Glomerular endothelial cell (primary cell): ENCODE data around the gene CHRNA5. TPM values are rescaled to one million over a fixed set of nuclear protein-coding genes. Genes with fewer than 3 reads are reported as not detected.

Experiments
- DNase-seq: peaks from one replicate; pipeline ENCODE4 v3.0.0-alpha.2; 2011; ENCODE audit warnings: low read depth, low spot score; ENCODE audit errors: extremely low read depth
- total RNA-seq: library from RNA; depleted of rRNA; stranded (reverse); fragments of >200 nt; gene quantifications from 2 replicates; pipeline ENCODE4 v1.2.3, GENCODE V29; 2015

The CHRNA5 gene
- total RNA-seq, 1 donor from 2014 or later: 2.5 TPM

DNA sequence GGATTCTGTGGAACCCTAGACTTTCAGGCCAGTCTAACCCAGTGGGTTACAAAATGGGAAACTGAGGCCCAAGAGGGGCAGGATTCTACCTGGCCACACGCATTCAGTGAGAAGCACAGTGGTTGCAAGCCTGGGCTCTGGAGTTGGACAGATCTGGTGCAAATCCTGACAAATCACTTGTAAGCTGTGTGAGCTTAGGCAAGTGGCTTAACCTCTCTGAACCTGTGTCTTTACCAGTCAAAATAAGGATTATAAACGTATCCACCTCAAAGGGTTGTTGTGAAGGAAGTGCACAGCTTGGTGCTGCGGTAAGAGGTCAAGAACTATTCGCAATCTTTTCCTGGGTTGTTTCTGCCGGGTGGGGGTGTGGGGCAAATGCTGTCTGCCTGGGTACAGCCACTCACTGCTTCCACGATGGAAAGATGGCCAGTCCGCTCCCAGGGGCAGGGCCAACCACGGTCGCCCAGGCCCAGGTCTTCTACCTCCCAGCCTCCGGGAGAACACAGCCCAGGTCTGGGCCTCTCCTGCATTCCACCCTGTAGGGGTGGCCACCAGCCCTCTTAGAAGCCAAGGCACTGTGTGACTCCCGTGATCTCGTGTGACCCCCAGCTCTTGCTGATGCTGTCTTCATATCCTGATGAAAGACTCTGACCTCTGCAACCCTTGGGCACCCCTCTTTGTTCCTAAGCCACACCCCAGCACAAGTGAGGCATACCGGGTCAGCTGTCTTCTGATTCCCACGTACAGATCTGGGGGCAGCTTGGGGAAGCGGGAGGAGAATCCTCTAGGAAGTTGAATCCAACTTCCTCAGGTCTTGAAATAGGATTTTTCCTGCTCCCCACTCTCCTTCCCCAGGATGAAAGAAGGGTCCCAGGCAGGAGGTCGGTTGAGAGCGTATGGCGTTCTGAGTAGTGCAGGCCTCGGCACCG lies 54.0 kb downstream of the CHRNA5 start:
- DNase-seq: no peak

- no peak for DNase-seq
These were observed 54.8 kb downstream of the CHRNA5 start for GRCh38 chr15:78620021-78620526.

GRCh38 chr15:78620527-78621421 lies 55.5 kb downstream of the CHRNA5 start, which contains the start of gene CHRNA3:
Gene CHRNA3 (minus strand): TSS chr15:78620996. CDS start chr15:78620794, 202 bp downstream.
- no peak for DNase-seq

DNA sequence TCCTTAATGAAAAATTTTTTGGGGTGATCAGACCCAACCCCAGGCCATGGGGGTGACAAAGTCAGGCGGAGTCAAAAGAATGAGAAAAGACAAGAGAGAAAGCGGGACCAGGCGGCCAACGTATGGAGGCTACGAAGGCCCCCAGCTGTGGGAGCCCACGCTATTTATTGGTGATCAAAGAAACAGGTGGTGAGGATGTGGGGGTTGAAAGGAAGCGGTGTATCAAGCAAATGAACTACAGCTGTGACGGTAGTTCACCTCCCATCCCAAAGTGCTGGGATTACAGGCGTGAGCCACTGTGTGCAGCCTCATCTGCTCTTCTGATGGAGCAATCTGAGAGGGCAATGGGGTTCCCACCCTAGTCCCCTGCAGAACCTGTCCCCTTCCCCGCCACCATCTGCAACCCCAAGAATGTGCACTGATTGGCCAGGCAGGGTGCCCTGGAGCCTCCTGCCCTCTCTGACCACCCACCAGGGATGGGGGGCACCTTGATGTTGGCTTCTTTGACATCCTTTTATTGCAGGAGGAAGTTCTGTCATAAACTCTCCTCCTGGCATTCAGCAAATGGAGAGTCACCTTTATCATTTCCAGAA lies 56.6 kb downstream of the CHRNA5 start:
- DNase-seq: no peak

GRCh38 chr15:78623786-78624497 lies 58.6 kb downstream of the CHRNA5 start:
- no peak for DNase-seq

- no peak for DNase-seq
These were observed 59.6 kb downstream of the CHRNA5 start for GRCh38 chr15:78624651-78625590.

DNA sequence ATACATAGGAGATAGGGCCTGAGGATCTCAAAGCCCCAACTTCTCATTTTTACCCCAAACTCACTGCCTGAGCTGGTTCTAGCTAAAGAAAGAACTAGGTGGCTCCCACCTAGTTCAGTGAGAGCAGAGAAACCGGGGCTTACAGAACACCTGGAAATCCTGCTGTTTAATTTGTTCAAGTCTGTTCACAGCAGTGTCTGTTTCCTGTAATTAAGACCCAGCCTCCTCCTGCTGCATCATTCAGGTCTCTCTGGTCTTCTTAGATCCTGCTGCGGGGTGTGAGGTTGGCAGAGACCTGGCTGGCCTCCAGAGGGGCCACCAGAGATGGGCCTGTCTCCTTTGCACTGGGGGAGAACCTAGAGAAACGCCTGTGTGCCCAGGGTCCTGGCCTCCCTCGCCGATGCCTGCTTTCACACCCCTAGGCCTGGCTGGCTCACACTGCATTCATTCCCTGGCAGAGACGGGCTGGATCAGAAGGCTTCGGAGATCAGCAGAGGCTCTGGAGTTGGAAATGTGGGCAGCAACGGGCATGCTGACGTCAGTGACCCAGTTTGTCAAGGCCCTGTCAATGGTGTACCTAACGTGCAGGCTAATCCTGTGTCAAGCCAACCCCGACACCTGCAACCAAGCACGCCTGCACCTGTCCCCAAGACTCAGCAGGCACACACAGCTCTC lies 60.4 kb downstream of the CHRNA5 start:
- DNase-seq: no peak

DNA sequence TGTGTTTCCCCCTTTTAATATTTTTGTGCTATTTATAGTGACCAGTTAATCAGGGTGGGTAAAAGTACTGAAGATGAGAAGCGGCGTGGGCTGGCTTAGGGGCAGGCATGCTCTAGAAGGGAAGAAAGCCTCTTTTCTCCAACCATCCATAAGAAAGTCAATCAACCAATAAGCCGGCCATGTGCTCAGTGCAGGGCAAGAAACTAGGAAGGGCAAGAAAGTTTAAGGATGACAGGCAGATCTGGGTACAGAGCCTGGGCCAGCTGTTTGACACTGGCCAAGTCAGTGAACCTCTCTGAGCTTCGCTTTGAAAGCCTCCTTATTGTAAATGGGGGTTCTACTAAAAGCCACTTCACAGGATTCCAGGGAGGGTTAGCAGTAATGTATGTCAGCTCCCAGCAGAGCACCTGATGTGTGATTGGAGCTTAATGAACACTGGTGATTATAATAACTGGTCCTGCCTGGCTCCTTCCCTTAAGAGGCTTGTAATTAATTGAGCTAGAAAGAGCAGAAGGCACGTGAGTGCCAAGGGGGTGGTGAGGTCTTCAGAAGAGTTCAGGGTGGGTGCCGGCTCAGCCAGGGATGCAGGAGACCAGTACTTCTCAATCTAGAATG lies 61.2 kb downstream of the CHRNA5 start:
- no peak for DNase-seq

GRCh38 chr15:78627348-78627747 lies 62.0 kb downstream of the CHRNA5 start:
- DNase-seq: no peak

- no peak for DNase-seq
These were observed 62.9 kb downstream of the CHRNA5 start for GRCh38 chr15:78628227-78628626.

GRCh38 chr15:78629031-78629715 lies 63.9 kb downstream of the CHRNA5 start:
- DNase-seq: no peak

DNA sequence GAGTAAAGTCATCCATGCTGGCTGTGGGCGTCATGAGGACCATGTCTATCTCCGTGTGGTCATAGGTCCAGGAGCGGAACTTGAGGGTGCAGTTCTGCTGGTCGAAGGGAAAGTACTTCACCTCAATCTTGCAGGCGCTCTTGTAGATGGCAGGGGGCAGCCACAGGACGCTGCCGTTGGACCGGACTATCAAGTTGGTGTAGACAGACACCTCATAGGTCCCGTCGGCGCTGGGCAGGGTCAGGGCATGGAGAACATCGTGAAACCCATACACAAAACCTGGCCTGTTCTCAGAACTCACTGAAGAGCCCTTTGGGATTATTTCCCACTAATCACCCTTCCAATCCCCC lies 64.4 kb downstream of the CHRNA5 start:
- no peak for DNase-seq

DNA sequence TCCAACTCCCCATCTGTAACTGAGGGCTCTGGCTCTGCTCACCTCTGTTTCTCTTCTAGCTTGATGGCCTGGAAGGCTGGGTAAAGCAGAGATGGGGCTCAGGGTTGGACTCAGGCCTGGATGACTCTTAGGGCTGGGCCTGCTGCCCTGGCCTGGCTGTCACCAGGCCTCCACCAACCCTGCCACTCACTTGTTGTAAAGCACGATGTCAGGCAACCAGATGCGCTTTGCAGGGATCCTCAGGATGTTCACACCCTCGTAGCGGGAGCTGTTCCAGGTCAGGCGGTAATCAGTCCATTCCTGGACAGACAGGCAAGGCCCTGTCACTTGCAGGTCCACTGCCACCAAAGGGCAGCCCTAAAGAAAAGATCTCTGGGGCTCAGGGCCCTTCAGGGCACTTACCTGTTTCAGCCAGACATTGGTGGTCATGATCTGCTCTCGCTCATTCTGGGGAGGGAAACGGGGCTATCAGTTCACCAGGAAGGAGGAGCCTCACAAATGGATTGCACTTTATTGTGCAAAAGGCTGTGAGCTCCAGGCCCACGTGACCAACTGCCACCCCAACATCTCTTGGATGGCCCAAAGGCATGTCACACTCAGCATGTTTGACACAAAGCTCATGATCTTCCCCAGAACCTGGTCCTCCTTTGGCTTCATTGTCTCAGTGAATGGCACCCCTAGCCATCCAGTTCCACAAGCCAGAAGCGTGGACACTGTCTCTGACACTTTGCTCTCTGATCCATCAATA lies 65.7 kb downstream of the CHRNA5 start:
- DNase-seq: no peak

- DNase-seq: no peak
These were observed 68.0 kb downstream of the CHRNA5 start for GRCh38 chr15:78633348-78633747.

GRCh38 chr15:78634210-78635145 lies 69.2 kb downstream of the CHRNA5 start:
- DNase-seq: no peak

DNA sequence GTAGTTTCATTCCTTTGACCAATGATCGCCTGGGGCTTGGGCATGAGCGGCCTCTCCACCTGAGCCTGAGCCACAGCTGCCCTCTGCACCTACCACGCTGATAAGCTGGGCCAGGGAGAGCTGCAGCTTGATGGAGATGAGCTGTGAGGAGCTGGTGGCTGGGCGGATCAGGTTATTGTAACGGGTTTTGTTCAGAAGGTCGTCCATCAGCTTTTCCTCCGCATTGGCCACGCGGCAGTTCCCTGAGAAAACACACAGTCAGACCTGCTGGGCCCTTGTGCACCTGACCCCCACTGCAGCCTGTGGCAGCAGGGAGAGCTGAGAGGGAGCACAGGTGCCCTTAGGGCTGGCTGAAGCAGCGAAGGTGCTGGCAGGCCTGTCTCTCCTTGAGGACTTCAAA lies 70.0 kb downstream of the CHRNA5 start:
- DNase-seq: no peak
